BJ (cell line): ENCODE results near the gene LRFN5. TPM values are rescaled to one million over a fixed set of nuclear protein-coding genes. Genes with fewer than 3 reads are reported as not detected.

Source experiments
- CTCF ChIA-PET: fragments of 350-600 bp; formaldehyde crosslinking; extraction: SDS; loops from one replicate; lab custom pipeline; 2021; ENCODE audit warnings: antibody characterized with exemption, inconsistent platforms; lab: Yijun Ruan, JAX
- POLR2A ChIA-PET: fragments of 300-600 bp; sonication (Branson Sonifier 250); formaldehyde crosslinking; extraction: SDS; loops from one replicate; lab custom pipeline; 2021; ENCODE audit warnings: antibody characterized with exemption; lab: Charles Lee
- DNase-seq: peaks from one replicate; pipeline ENCODE4 v3.0.0-alpha.2; 2011; ENCODE audit warnings: low read depth
- H3K27me3 ChIP-seq: 2 replicates; pipeline ENCODE4 v1.6.0; 2011; ENCODE audit warnings: low read length; ENCODE audit not compliant: control insufficient read depth, insufficient read depth
- H3K36me3 ChIP-seq: 2 replicates; pipeline ENCODE4 v1.5.1; 2011; ENCODE audit warnings: low read length; ENCODE audit not compliant: control insufficient read depth, insufficient read depth
- H3K4me3 ChIP-seq: 2 replicates; pipeline ENCODE4 v1.5.1; 2011; ENCODE audit warnings: low read depth, mild to moderate bottlenecking, control low read depth, low read length
- CTCF ChIP-seq: IDR thresholded peaks from 2 replicates; pipeline ENCODE4 v1.5.1; 2011; ENCODE audit warnings: low read depth, mild to moderate bottlenecking, control low read depth, inconsistent platforms, low read length, moderate library complexity; ENCODE audit not compliant: insufficient read depth
- polyA plus RNA-seq: library from polyadenylated mRNA; depleted of rRNA; stranded (reverse); fragments of >200 nt; gene quantifications from 2 replicates; pipeline ENCODE4 v1.2.3, GENCODE V29; 2011

Gene LRFN5
- polyA plus RNA-seq, 1 experiment, result 0.05 TPM

GRCh38 chr14:41839661-41840060, 233.0 kb downstream of the LRFN5 start:
- ChIA-PET POLR2A (no interaction called here), CTCF (no interaction called here)

GRCh38 chr14:41859336-41859735, 252.7 kb downstream of the LRFN5 start:
- DNase-seq, result no peak
- Histone ChIP-seq H3K4me3 (no peak overlapping the region), H3K27me3 (no peaks in the 10 kb centered on the region), H3K36me3 (no peaks in the 10 kb centered on the region)
- ChIA-PET CTCF (no interaction called here), POLR2A (no interaction called here)
- no peak for TF ChIP-seq CTCF

More at GRCh38 chr14:41839661-41840060, 233.0 kb downstream of the LRFN5 start:
- Histone ChIP-seq H3K36me3 (no peaks in the 10 kb centered on the region), H3K27me3 (no peaks in the 10 kb centered on the region), H3K4me3 (no peak overlapping the region)
- DNase-seq, result no peak
- no peak for TF ChIP-seq CTCF

- no peaks in the 10 kb centered on the region for H3K27me3 ChIP-seq
- POLR2A ChIA-PET, result no interaction called here
- no peaks in the 10 kb centered on the region for H3K36me3 ChIP-seq
- no peak overlapping the region for H3K4me3 ChIP-seq
- DNase-seq, result no peak
- TF ChIP-seq CTCF, result no peak
- CTCF ChIA-PET, result no interaction called here
Observed at GRCh38 chr14:41860586-41860985, 253.9 kb downstream of the LRFN5 start.

GRCh38 chr14:41865894-41866293, 259.2 kb downstream of the LRFN5 start:
- ChIA-PET POLR2A (no interaction called here), CTCF (no interaction called here)
- H3K4me3 ChIP-seq, result no peak overlapping the region
- no peaks in the 10 kb centered on the region for H3K36me3 ChIP-seq
- no peak for TF ChIP-seq CTCF
- DNase-seq, result no peak
- H3K27me3 ChIP-seq, result no peaks in the 10 kb centered on the region

GRCh38 chr14:41868396-41868795, 261.7 kb downstream of the LRFN5 start:
- ChIA-PET CTCF (no interaction called here), POLR2A (no interaction called here)
- DNase-seq, result no peak

More at GRCh38 chr14:41868396-41868795, 261.7 kb downstream of the LRFN5 start:
- TF ChIP-seq CTCF, result no peak
- Histone ChIP-seq H3K36me3 (no peaks in the 10 kb centered on the region), H3K4me3 (no peak overlapping the region), H3K27me3 (no peaks in the 10 kb centered on the region)
